Measurements from ENCODE around the gene NR2C2.
A peak's percentile ranks its signal among the peaks of the same experiment; 100 is the strongest.

The NR2C2 gene

GRCh38 chr3:15055019-15055557, 107.7 kb downstream of the NR2C2 start:
- no peak overlapping the region for H3K9ac ChIP-seq (ENCODE audit: low read depth in 1 of 2, low read length in 2 of 2)
- H3K27ac ChIP-seq (ENCODE audit: low read depth in 2 of 2, low read length in 2 of 2), result no peak overlapping the region
- H3K27me3 ChIP-seq (ENCODE audit: control insufficient read depth in 2 of 2, insufficient read depth in 2 of 2, low read length in 2 of 2), result no peaks in the 10 kb centered on the region
- no peaks in the 10 kb centered on the region for H3K9me3 ChIP-seq (ENCODE audit: control insufficient read depth in 2 of 2, low read length in 2 of 2)
- peaks cover 43 to 47% of the 10 kb centered on the region in 2 donors for H3K36me3 ChIP-seq (ENCODE audit: control insufficient read depth in 2 of 2, insufficient read depth in 2 of 2, low read length in 2 of 2)
- no peaks in the 10 kb centered on the region for H3K4me1 ChIP-seq (ENCODE audit: control insufficient read depth in 2 of 2, insufficient read depth in 2 of 2, low read length in 2 of 2)
- no peak overlapping the region for H3K4me3 ChIP-seq (ENCODE audit: low read length in 2 of 2)

GRCh38 chr3:15056676-15057404, 109.5 kb downstream of the NR2C2 start:
- Histone ChIP-seq H3K27ac (ENCODE audit: low read depth in 2 of 2, low read length in 2 of 2) (no peak overlapping the region), H3K9me3 (ENCODE audit: control insufficient read depth in 2 of 2, low read length in 2 of 2) (no peaks in the 10 kb centered on the region), H3K27me3 (ENCODE audit: control insufficient read depth in 2 of 2, insufficient read depth in 2 of 2, low read length in 2 of 2) (no peaks in the 10 kb centered on the region), H3K36me3 (ENCODE audit: control insufficient read depth in 2 of 2, insufficient read depth in 2 of 2, low read length in 2 of 2) (peaks cover 35 to 43% of the 10 kb centered on the region in 2 donors), H3K4me1 (ENCODE audit: control insufficient read depth in 2 of 2, insufficient read depth in 2 of 2, low read length in 2 of 2) (no peaks in the 10 kb centered on the region), H3K9ac (ENCODE audit: low read depth in 1 of 2, low read length in 2 of 2) (no peak overlapping the region), H3K4me3 (ENCODE audit: low read length in 2 of 2) (no peak overlapping the region)

GRCh38 chr3:15060029-15060428, 112.6 kb downstream of the NR2C2 start:
- H3K4me3 ChIP-seq (ENCODE audit: low read length in 2 of 2), result no peak overlapping the region
- peaks cover 8 to 14% of the 10 kb centered on the region in 2 donors for H3K4me1 ChIP-seq (ENCODE audit: control insufficient read depth in 2 of 2, insufficient read depth in 2 of 2, low read length in 2 of 2)
- no peak overlapping the region for H3K27ac ChIP-seq (ENCODE audit: low read depth in 2 of 2, low read length in 2 of 2)
- H3K36me3 ChIP-seq (ENCODE audit: control insufficient read depth in 2 of 2, insufficient read depth in 2 of 2, low read length in 2 of 2), result peaks cover 19 to 33% of the 10 kb centered on the region in 2 donors
- H3K9ac ChIP-seq (ENCODE audit: low read depth in 1 of 2, low read length in 2 of 2), result no peak overlapping the region
- H3K27me3 ChIP-seq (ENCODE audit: control insufficient read depth in 2 of 2, insufficient read depth in 2 of 2, low read length in 2 of 2), result no peaks in the 10 kb centered on the region
- H3K9me3 ChIP-seq (ENCODE audit: control insufficient read depth in 2 of 2, low read length in 2 of 2), result no peaks in the 10 kb centered on the region

- Histone ChIP-seq H3K27ac (ENCODE audit: low read depth in 2 of 2, low read length in 2 of 2) (no peak overlapping the region), H3K4me3 (ENCODE audit: low read length in 2 of 2) (peak overlapping the region in 1 of 2 donors; percentile 89), H3K9me3 (ENCODE audit: control insufficient read depth in 2 of 2, low read length in 2 of 2) (no peaks in the 10 kb centered on the region), H3K9ac (ENCODE audit: low read depth in 1 of 2, low read length in 2 of 2) (peak overlapping the region in 1 of 2 donors; percentile 32), H3K36me3 (ENCODE audit: control insufficient read depth in 2 of 2, insufficient read depth in 2 of 2, low read length in 2 of 2) (peaks cover 11 to 16% of the 10 kb centered on the region in 2 donors), H3K4me1 (ENCODE audit: control insufficient read depth in 2 of 2, insufficient read depth in 2 of 2, low read length in 2 of 2) (peaks cover 8 to 17% of the 10 kb centered on the region in 2 donors), H3K27me3 (ENCODE audit: control insufficient read depth in 2 of 2, insufficient read depth in 2 of 2, low read length in 2 of 2) (no peaks in the 10 kb centered on the region)
Measured at GRCh38 chr3:15063238-15063637, 115.9 kb downstream of the NR2C2 start.

- peak overlapping the region; percentile 84 to 89 for H3K4me3 ChIP-seq (ENCODE audit: low read length in 2 of 2)
- peaks cover 5 to 11% of the 10 kb centered on the region in 2 donors for H3K36me3 ChIP-seq (ENCODE audit: control insufficient read depth in 2 of 2, insufficient read depth in 2 of 2, low read length in 2 of 2)
- no peaks in the 10 kb centered on the region for H3K9me3 ChIP-seq (ENCODE audit: control insufficient read depth in 2 of 2, low read length in 2 of 2)
- no peak overlapping the region for H3K27ac ChIP-seq (ENCODE audit: low read depth in 2 of 2, low read length in 2 of 2)
- H3K27me3 ChIP-seq (ENCODE audit: control insufficient read depth in 2 of 2, insufficient read depth in 2 of 2, low read length in 2 of 2), result no peaks in the 10 kb centered on the region
- peaks cover 8 to 17% of the 10 kb centered on the region in 2 donors for H3K4me1 ChIP-seq (ENCODE audit: control insufficient read depth in 2 of 2, insufficient read depth in 2 of 2, low read length in 2 of 2)
- H3K9ac ChIP-seq (ENCODE audit: low read depth in 1 of 2, low read length in 2 of 2), result peak overlapping the region; percentile 86 to 90
Measured at GRCh38 chr3:15063656-15064286, 116.4 kb downstream of the NR2C2 start.

- H3K9me3 ChIP-seq (ENCODE audit: control insufficient read depth in 2 of 2, low read length in 2 of 2), result no peaks in the 10 kb centered on the region
- peaks cover 8 to 17% of the 10 kb centered on the region in 2 donors for H3K4me1 ChIP-seq (ENCODE audit: control insufficient read depth in 2 of 2, insufficient read depth in 2 of 2, low read length in 2 of 2)
- peak overlapping the region; percentile 84 to 89 for H3K4me3 ChIP-seq (ENCODE audit: low read length in 2 of 2)
- peak overlapping the region; percentile 81 for H3K27ac ChIP-seq (ENCODE audit: low read depth in 2 of 2, low read length in 2 of 2)
- no peaks in the 10 kb centered on the region for H3K27me3 ChIP-seq (ENCODE audit: control insufficient read depth in 2 of 2, insufficient read depth in 2 of 2, low read length in 2 of 2)
- peak overlapping the region; percentile 86 to 90 for H3K9ac ChIP-seq (ENCODE audit: low read depth in 1 of 2, low read length in 2 of 2)
- H3K36me3 ChIP-seq (ENCODE audit: control insufficient read depth in 2 of 2, insufficient read depth in 2 of 2, low read length in 2 of 2), result peaks cover 2 to 5% of the 10 kb centered on the region in 2 donors
Measured at GRCh38 chr3:15064299-15064834, 117.0 kb downstream of the NR2C2 start.

- Histone ChIP-seq H3K27ac (ENCODE audit: low read depth in 2 of 2, low read length in 2 of 2) (peak within 1 kb of the TSS; percentile 81), H3K9me3 (ENCODE audit: control insufficient read depth in 2 of 2, low read length in 2 of 2) (no peaks in the 10 kb centered on the region), H3K36me3 (ENCODE audit: control insufficient read depth in 2 of 2, insufficient read depth in 2 of 2, low read length in 2 of 2) (peaks cover 0 to 5% of the 10 kb centered on the region in 2 donors), H3K4me3 (ENCODE audit: low read length in 2 of 2) (peak within 1 kb of the TSS; percentile 84 to 89), H3K27me3 (ENCODE audit: control insufficient read depth in 2 of 2, insufficient read depth in 2 of 2, low read length in 2 of 2) (no peaks in the 10 kb centered on the region), H3K9ac (ENCODE audit: low read depth in 1 of 2, low read length in 2 of 2) (peak within 1 kb of the TSS; percentile 86 to 90), H3K4me1 (ENCODE audit: control insufficient read depth in 2 of 2, insufficient read depth in 2 of 2, low read length in 2 of 2) (peaks cover 8 to 17% of the 10 kb centered on the region in 2 donors)
Measured at GRCh38 chr3:15064835-15065549, 117.6 kb downstream of the NR2C2 start, which contains the start of gene MRPS25. Gene MRPS25 (minus strand): TSS chr3:15065315. CDS start chr3:15065194, 121 bp downstream.

GRCh38 chr3:15065550-15066007, 118.2 kb downstream of the NR2C2 start:
- Histone ChIP-seq H3K36me3 (ENCODE audit: control insufficient read depth in 2 of 2, insufficient read depth in 2 of 2, low read length in 2 of 2) (peaks cover 4 to 5% of the 10 kb centered on the region in 2 donors), H3K27ac (ENCODE audit: low read depth in 2 of 2, low read length in 2 of 2) (no peak overlapping the region), H3K9me3 (ENCODE audit: control insufficient read depth in 2 of 2, low read length in 2 of 2) (no peaks in the 10 kb centered on the region), H3K4me3 (ENCODE audit: low read length in 2 of 2) (peak overlapping the region; percentile 84 to 89), H3K4me1 (ENCODE audit: control insufficient read depth in 2 of 2, insufficient read depth in 2 of 2, low read length in 2 of 2) (peaks cover 8 to 17% of the 10 kb centered on the region in 2 donors), H3K9ac (ENCODE audit: low read depth in 1 of 2, low read length in 2 of 2) (peak overlapping the region; percentile 86 to 90), H3K27me3 (ENCODE audit: control insufficient read depth in 2 of 2, insufficient read depth in 2 of 2, low read length in 2 of 2) (no peaks in the 10 kb centered on the region)

GRCh38 chr3:15066467-15066866, 119.1 kb downstream of the NR2C2 start:
- no peaks in the 10 kb centered on the region for H3K27me3 ChIP-seq (ENCODE audit: control insufficient read depth in 2 of 2, insufficient read depth in 2 of 2, low read length in 2 of 2)
- no peak overlapping the region for H3K4me3 ChIP-seq (ENCODE audit: low read length in 2 of 2)
- H3K4me1 ChIP-seq (ENCODE audit: control insufficient read depth in 2 of 2, insufficient read depth in 2 of 2, low read length in 2 of 2), result peaks cover 8 to 17% of the 10 kb centered on the region in 2 donors
- H3K27ac ChIP-seq (ENCODE audit: low read depth in 2 of 2, low read length in 2 of 2), result no peak overlapping the region
- peaks cover 5 to 6% of the 10 kb centered on the region in 2 donors for H3K36me3 ChIP-seq (ENCODE audit: control insufficient read depth in 2 of 2, insufficient read depth in 2 of 2, low read length in 2 of 2)
- no peak overlapping the region for H3K9ac ChIP-seq (ENCODE audit: low read depth in 1 of 2, low read length in 2 of 2)
- H3K9me3 ChIP-seq (ENCODE audit: control insufficient read depth in 2 of 2, low read length in 2 of 2), result no peaks in the 10 kb centered on the region

Measured in mucosa of rectum (tissue), 2 donors.